SK-N-MC (cell line): ENCODE data around the gene ZNF536.

Source experiments
- DNase-seq: peaks from one replicate; pipeline ENCODE4 v3.0.0-alpha.2; 2011; ENCODE audit warnings: low read depth, low spot score
- H3K27ac ChIP-seq: fragments of 200-600 bp; sonication (generic); 2 replicates; pipeline ENCODE4 v1.5.1; 2016; ENCODE audit warnings: mixed run types
- H3K36me3 ChIP-seq: fragments of 200-600 bp; sonication (generic); 2 replicates; pipeline ENCODE4 v1.6.1; 2017; ENCODE audit warnings: antibody characterized with exemption, low read length, mixed read lengths; ENCODE audit not compliant: insufficient read depth
- H3K4me3 ChIP-seq: fragments of 200-600 bp; sonication (generic); 2 replicates; pipeline ENCODE4 v1.5.1; 2016
- H3K9ac ChIP-seq: fragments of 200-600 bp; sonication (generic); 2 replicates; pipeline ENCODE4 v1.8.0; 2017; ENCODE audit warnings: mixed run types, mixed read lengths; ENCODE audit not compliant: insufficient read length
- H3K9me3 ChIP-seq: fragments of 200-600 bp; sonication (generic); 2 replicates; pipeline ENCODE4 v1.6.1; 2017; ENCODE audit warnings: low read depth, mild to moderate bottlenecking, antibody characterized with exemption, low read length, moderate library complexity, mixed read lengths
- EZH2 ChIP-seq: fragments of 200-600 bp; sonication (generic); IDR thresholded peaks from one replicate; pipeline ENCODE4 v1.6.1; 2017; ENCODE audit warnings: antibody characterized with exemption
- FOXP2 ChIP-seq: optimal IDR thresholded peaks from 2 replicates; pipeline ENCODE3; 2011; ENCODE audit warnings: mild to moderate bottlenecking, moderate library complexity; ENCODE audit not compliant: insufficient read depth; ENCODE audit errors: extremely low read length, control extremely low read depth
- POLR2AphosphoS5 ChIP-seq: IDR thresholded peaks from 2 replicates; pipeline ENCODE4 v1.6.1; 2012; ENCODE audit warnings: mild to moderate bottlenecking, low read depth, low read length, borderline replicate concordance

ZNF536 gene

DNA sequence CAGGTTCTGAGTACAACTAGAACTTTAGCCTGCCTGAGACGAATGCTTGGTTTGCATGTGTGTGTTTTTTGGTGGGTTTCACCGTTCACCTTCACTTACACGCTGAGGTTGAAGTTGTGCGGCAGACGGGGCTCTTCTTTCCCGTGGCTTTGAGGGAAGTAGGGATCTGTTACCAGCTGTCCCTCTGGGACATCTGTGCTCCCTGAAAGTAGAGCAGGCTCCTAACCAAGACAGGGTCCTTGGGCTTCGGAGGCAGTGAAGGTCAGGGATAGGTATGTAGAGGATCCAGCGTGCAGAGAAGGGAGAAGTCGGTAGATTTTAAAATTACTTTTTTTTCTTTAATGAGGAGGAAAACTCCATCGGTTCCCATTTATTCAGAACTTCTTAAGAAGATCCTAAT is 48.7 kb downstream of the ZNF536 start:
- H3K27ac ChIP-seq: no peak overlapping the region

DNA sequence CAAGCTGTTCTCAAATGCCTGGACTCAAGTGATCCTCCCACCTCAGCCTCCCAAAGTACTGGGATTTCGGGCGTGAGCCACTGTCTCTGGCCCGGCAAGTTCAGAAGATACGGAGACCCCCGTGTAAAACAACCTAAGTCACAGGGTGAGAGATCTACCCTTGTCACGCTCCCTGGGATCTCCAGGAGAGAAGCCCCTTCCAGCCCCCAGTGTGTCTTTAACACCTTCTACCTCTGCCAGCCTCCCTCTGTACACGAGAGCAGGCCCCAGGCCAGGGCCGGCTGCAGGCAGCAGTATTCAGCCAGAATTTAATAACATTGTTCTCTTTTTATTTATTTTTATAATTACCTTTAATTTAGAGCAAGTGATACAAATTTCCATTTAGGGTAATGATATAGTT is 49.4 kb downstream of the ZNF536 start:
- no peaks in the 10 kb centered on the region for H3K36me3 ChIP-seq
- TF ChIP-seq FOXP2: no peak
- no peak for TF ChIP-seq POLR2AphosphoS5
- TF ChIP-seq EZH2: no peak
- H3K4me3 ChIP-seq: no peak overlapping the region
- H3K27ac ChIP-seq: no peak overlapping the region
- no peak overlapping the region for H3K9ac ChIP-seq
- H3K9me3 ChIP-seq: no peaks in the 10 kb centered on the region
- DNase-seq: no peak

More for the DNA sequence above, 48.7 kb downstream of the ZNF536 start:
- no peak for DNase-seq
- H3K36me3 ChIP-seq: no peaks in the 10 kb centered on the region
- no peaks in the 10 kb centered on the region for H3K9me3 ChIP-seq
- H3K9ac ChIP-seq: no peak overlapping the region
- H3K4me3 ChIP-seq: no peak overlapping the region
- TF ChIP-seq POLR2AphosphoS5 (no peak), EZH2 (no peak), FOXP2 (no peak)

DNA sequence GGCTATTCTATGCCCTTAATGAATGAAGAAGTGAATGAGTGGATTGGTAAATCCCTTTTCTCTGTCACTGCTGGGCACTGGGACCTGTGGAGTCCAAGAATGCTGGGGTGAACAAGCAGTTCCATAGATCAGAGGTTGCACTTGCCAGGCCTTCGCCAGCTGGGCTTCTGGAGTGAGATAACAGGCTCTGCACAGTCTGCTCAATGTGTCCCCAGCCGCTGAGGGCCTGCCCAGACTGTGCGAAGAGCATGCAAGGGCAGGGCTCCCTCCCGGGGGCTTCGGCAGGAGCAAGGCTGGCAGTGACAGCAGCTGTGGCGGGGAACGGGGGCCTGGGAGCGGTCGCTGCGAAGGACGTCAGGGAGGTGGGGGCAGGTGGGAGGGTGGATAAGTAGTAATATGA is 51.3 kb downstream of the ZNF536 start:
- Histone ChIP-seq H3K9me3 (no peaks in the 10 kb centered on the region), H3K27ac (no peak overlapping the region), H3K36me3 (no peaks in the 10 kb centered on the region), H3K4me3 (no peak overlapping the region), H3K9ac (no peak overlapping the region)
- DNase-seq: no peak
- TF ChIP-seq POLR2AphosphoS5: no peak
- no peak for TF ChIP-seq FOXP2
- no peak for TF ChIP-seq EZH2

DNA sequence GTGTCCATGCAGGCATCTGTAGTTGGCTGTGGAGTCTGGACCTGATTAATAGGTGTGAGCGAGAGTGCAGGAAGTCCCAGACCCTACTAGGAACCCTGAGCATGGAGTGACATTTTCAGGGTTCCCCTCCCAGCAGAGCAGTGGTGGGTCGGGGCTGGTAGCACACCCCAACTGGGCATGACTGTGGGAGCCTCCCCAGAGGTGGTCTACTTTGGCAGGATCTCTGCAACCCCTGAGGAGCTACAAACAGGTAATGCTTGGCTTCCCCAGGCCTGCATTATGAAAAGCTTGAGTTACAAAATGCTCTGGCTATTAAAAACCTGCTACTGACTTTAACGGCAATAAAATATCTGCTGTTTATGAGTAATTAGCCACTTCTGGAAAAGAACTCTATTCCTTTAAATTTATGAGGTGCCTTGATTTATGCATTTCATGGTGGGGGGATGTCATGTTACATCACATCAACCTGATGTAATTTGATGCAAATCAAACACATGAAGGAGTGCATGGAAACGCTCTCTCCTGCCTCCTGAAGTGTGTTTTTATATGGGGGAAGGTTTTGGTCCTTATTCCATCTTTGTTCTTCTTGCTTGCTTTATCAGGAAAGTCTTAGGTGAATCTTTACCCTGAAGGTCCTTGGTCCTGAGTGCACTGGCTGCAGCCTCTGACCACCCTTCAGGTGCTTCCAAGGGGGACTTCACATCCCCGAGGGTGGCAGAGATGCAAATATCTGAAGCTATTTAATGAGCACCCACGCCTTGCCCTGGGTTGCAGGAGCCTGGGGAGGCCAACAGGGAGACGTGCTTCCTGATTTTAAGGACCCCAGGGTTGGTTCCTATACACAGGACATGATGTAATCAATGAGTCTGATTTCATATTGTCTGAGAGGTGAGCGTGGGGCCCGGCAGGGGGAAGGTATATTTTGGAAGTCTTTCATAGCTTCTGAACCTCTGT is 54.0 kb downstream of the ZNF536 start:
- no peak overlapping the region for H3K4me3 ChIP-seq
- no peak for TF ChIP-seq FOXP2
- no peak for TF ChIP-seq POLR2AphosphoS5
- no peak for TF ChIP-seq EZH2
- H3K27ac ChIP-seq: no peak overlapping the region
- no peaks in the 10 kb centered on the region for H3K9me3 ChIP-seq
- no peaks in the 10 kb centered on the region for H3K36me3 ChIP-seq
- no peak for DNase-seq
- no peak overlapping the region for H3K9ac ChIP-seq

DNA sequence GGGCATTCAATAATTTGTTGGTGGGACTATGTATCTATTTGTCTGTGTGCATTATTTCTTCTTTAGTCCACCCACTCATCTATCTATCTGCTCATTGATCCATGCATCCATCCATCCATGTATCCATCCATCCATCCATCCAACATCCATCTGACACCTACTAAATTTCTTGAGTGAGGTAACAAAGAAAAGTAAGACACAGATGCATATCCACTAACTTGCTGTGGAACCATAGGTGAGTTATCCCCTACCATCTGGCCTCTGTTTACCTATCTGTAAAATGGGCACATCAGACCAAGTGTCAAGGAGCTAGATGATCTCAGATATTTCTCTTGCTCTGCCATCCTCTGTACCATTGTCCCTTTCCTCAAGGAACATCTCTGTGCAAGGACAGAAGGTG is 54.7 kb downstream of the ZNF536 start:
- TF ChIP-seq EZH2 (no peak), POLR2AphosphoS5 (no peak), FOXP2 (no peak)
- Histone ChIP-seq H3K4me3 (no peak overlapping the region), H3K9ac (no peak overlapping the region), H3K9me3 (no peaks in the 10 kb centered on the region), H3K27ac (no peak overlapping the region), H3K36me3 (no peaks in the 10 kb centered on the region)
- DNase-seq: no peak

DNA sequence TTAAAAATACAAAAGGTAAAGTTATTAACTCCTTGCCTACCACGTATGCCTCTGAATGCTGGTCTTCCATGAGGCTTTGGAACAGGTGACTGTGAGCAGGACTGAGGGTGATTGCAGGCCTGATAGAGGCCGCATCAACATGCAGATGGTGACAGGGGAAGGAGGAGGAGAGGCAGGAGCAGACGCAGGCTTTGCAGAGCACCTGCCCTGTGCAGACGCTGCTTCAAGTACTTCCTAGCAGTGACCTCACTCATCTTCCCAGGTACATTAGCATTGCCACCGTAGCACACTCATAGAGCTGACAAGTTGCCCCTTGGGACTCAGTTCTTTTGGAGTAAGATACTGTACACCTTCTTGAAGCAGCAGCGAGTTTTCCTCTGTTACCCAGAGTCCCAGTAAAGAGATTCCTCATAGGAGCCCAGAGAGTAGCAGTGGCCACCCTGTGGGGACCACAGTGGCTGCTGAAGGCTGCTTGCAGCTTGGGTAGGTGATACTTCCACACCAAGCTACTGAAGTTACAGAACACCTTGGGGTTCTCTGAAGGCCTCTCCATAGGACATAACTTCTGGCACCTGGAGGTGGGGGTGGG is 56.0 kb downstream of the ZNF536 start:
- TF ChIP-seq POLR2AphosphoS5: no peak
- TF ChIP-seq FOXP2: no peak
- TF ChIP-seq EZH2: no peak
- Histone ChIP-seq H3K4me3 (no peak overlapping the region), H3K27ac (no peak overlapping the region), H3K9ac (no peak overlapping the region), H3K9me3 (no peaks in the 10 kb centered on the region), H3K36me3 (no peaks in the 10 kb centered on the region)
- no peak for DNase-seq

DNA sequence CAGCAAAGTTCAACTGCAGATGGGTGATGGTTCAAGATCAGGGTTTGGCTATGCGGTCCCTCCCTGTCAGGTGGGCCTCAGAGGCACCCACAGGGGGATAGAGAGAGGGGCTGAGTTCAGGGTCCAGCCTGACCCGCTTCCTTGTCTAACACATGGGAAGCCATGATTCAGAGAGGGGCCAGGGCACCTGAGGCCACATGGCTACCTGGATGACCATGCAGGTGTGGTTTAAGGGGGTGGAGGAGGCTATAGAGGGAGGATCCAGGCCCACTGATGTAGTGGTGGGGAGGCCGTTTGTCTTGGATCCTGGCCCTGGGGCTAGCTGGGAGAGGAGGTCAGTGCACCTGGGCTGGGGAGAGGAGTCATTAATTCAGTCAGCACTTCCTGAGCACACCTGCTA is 56.7 kb downstream of the ZNF536 start:
- H3K36me3 ChIP-seq: no peaks in the 10 kb centered on the region
- no peak overlapping the region for H3K27ac ChIP-seq
- no peak for TF ChIP-seq EZH2
- TF ChIP-seq FOXP2: no peak
- no peak for TF ChIP-seq POLR2AphosphoS5

DNA sequence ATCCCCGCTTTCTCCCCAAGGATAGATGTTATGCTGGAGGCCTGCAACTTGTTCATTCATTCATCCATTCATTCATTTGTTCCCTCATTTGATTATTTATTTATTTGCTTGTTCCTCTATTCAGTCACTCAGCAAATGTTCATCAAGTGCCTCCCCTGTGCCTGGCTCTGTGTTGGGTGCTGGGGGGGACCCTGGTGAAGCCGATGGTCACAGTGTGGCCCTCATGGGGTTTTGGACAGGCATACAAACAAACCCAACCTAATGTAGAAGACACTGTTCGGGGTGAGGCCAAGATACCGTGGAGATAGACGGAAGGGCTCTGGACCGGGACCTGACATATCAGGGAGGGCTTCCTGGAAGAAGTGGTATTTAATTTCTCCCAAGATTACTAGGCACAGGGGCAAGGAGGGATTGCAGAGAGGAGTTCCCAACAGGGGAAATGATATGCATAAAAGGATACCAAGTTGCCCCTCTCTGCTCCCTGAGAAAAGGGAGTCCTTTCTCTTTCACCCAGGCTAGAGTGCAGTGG is 58.1 kb downstream of the ZNF536 start:
- no peak for DNase-seq
- Histone ChIP-seq H3K9me3 (no peaks in the 10 kb centered on the region), H3K9ac (no peak overlapping the region), H3K27ac (no peak overlapping the region), H3K4me3 (no peak overlapping the region), H3K36me3 (no peaks in the 10 kb centered on the region)
- TF ChIP-seq EZH2: no peak
- no peak for TF ChIP-seq FOXP2
- no peak for TF ChIP-seq POLR2AphosphoS5

More for the DNA sequence above, 56.7 kb downstream of the ZNF536 start:
- no peak for DNase-seq
- no peak overlapping the region for H3K4me3 ChIP-seq
- H3K9me3 ChIP-seq: no peaks in the 10 kb centered on the region
- no peak overlapping the region for H3K9ac ChIP-seq

DNA sequence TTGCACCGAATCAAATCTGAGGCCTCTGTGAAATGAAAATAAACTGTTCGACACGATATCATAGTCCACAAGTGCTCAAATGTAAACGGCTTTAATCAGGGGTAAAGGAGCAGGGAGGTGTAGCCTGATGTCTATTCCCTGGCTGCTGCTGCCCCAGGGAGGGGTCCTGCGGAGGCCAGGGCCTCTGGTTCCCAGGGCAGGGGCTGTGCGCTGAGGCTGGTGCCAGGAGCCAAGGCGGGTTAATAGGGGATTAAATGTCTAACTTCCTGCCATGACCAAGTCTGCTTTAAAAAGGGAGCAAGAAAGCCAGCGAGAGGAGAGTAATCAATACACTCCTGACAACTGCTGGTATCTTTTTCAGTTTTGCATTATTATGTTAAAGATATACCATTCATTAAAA is 59.4 kb downstream of the ZNF536 start:
- no peak for DNase-seq
- Histone ChIP-seq H3K4me3 (no peak overlapping the region), H3K9ac (no peak overlapping the region), H3K9me3 (no peaks in the 10 kb centered on the region), H3K27ac (no peak overlapping the region), H3K36me3 (no peaks in the 10 kb centered on the region)
- TF ChIP-seq EZH2: no peak
- TF ChIP-seq POLR2AphosphoS5: no peak
- no peak for TF ChIP-seq FOXP2
